Vagina (tissue), 2 donors: ENCODE results near the gene PCSK5.

Experiments
- CTCF ChIP-seq, 3 experiments: fragments of 450-650 bp in 2 of 3; fragments of 200-600 bp in 1 of 3; sonication (generic) in 1 of 3; IDR thresholded peaks; one replicate each; pipeline ENCODE4 v1.5.1; 2017 to 2019; ENCODE audit warnings: antibody characterized with exemption in 3 of 3, mild to moderate bottlenecking in 2 of 3, moderate library complexity in 2 of 3
- POLR2A ChIP-seq, 2 donors: fragments of 450-650 bp; IDR thresholded peaks; one replicate each; pipeline ENCODE4 v1.6.1; 2017; ENCODE audit warnings: antibody characterized with exemption in 2 of 2, mild to moderate bottlenecking in 2 of 2, moderate library complexity in 2 of 2

- TF ChIP-seq CTCF (IDR thresholded peaks at IDR 0.05) = no peak
- TF ChIP-seq POLR2A (IDR thresholded peaks at IDR 0.05) = no peak
Observed at GRCh38 chr9:75911390-75911789, 20.9 kb downstream of the PCSK5 start.
